Spleen (tissue), 7 donors: ENCODE measurements around the gene SLC38A2.

Experiments used
- POLR2A ChIP-seq, 3 donors: fragments of 450-650 bp; IDR thresholded peaks; one replicate each; pipeline ENCODE4 v1.5.1; 2017; ENCODE audit warnings: antibody characterized with exemption in 3 of 3, mild to moderate bottlenecking in 1 of 3
- TF ChIP-seq, protein P1 (sequence below), 11 experiments: fragments of 200-600 bp in 7 of 11; fragments of 450-650 bp in 4 of 11; sonication (generic) in 4 of 11; IDR thresholded peaks in 8 of 11; conservative IDR thresholded peaks in 3 of 11; 1 replicate in 7 of 11; 2 replicates in 4 of 11; pipeline versions ENCODE4 v1.4.0 to v1.8.0; 2016 to 2021; ENCODE audit warnings: antibody characterized with exemption in 11 of 11, inconsistent platforms in 4 of 11, mild to moderate bottlenecking in 1 of 11
- donor health status: DM: no; HTN: no; CAD: no; lungs with moderate emphysema.
- donor health status: DM: no; HTN: no; CAD: no.
- donor health status: DM: no; HTN: no; CAD: no.

GRCh38 chr12:46370792-46371717, 1.5 kb downstream of the SLC38A2 start:
- TF ChIP-seq, protein P1, sequence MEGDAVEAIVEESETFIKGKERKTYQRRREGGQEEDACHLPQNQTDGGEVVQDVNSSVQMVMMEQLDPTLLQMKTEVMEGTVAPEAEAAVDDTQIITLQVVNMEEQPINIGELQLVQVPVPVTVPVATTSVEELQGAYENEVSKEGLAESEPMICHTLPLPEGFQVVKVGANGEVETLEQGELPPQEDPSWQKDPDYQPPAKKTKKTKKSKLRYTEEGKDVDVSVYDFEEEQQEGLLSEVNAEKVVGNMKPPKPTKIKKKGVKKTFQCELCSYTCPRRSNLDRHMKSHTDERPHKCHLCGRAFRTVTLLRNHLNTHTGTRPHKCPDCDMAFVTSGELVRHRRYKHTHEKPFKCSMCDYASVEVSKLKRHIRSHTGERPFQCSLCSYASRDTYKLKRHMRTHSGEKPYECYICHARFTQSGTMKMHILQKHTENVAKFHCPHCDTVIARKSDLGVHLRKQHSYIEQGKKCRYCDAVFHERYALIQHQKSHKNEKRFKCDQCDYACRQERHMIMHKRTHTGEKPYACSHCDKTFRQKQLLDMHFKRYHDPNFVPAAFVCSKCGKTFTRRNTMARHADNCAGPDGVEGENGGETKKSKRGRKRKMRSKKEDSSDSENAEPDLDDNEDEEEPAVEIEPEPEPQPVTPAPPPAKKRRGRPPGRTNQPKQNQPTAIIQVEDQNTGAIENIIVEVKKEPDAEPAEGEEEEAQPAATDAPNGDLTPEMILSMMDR (IDR thresholded peaks at IDR 0.05 in 8 of 11, conservative IDR thresholded peaks at IDR 0.05 in 3 of 11): peak in 7 of 11 experiments; percentile 16 to 55 (median 37)
- TF ChIP-seq POLR2A (IDR thresholded peaks at IDR 0.05): peak; percentile 20 to 81 (median 21)
